ENCODE data around the gene TMEM145.
A peak's percentile ranks its signal among the peaks of the same experiment; 100 is the strongest.

The TMEM145 gene

GRCh38 chr19:42287827-42288107, 25.3 kb upstream of the TMEM145 start:
- H3K9me3 Mint-ChIP-seq, result no peaks in the 10 kb centered on the region
- no peaks in the 10 kb centered on the region for H3K27me3 Mint-ChIP-seq
- peaks cover 21% of the 10 kb centered on the region for H3K4me1 Mint-ChIP-seq
- ATAC-seq (replicated peaks; ENCODE audit: extremely low read depth, poor library complexity, severe bottlenecking) (no peak), DNase-seq (ENCODE audit: low spot score in 2 of 2) (no peak)
- H3K36me3 Mint-ChIP-seq (ENCODE audit: insufficient read depth), result peaks cover 14% of the 10 kb centered on the region
- no peak overlapping the region for H3K27ac Mint-ChIP-seq (ENCODE audit: low read depth)
- no peak overlapping the region for H3K4me3 Mint-ChIP-seq

DNA sequence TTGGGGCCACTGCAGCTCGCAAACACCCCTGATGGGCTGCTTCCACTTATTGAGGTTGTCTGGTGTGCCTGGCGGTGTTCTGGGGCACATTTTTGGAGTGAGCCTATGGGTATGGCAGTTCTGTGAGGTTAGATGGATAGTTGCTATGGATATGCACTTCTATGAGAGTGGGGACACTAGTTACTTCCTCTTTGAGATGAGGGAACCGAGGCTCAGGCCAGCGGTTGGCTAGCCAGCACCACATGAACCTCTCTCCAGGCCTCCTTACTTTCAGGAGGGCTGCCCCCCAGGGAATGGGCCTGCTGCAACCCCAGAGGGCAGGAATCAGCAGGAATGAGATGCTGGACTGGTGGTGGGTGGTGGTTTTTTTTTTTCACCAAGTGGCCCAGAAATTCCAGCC, 24.7 kb upstream of the TMEM145 start:
- ATAC-seq (replicated peaks; ENCODE audit: extremely low read depth, poor library complexity, severe bottlenecking) (no peak), DNase-seq (ENCODE audit: low spot score in 2 of 2) (no peak)
- H3K27me3 Mint-ChIP-seq, result no peaks in the 10 kb centered on the region
- no peak overlapping the region for H3K4me3 Mint-ChIP-seq
- peaks cover 25% of the 10 kb centered on the region for H3K4me1 Mint-ChIP-seq
- no peak overlapping the region for H3K27ac Mint-ChIP-seq (ENCODE audit: low read depth)
- H3K9me3 Mint-ChIP-seq, result no peaks in the 10 kb centered on the region
- peaks cover 16% of the 10 kb centered on the region for H3K36me3 Mint-ChIP-seq (ENCODE audit: insufficient read depth)

GRCh38 chr19:42288881-42289555, 24.1 kb upstream of the TMEM145 start:
- Mint-ChIP-seq H3K36me3 (ENCODE audit: insufficient read depth) (peaks cover 19% of the 10 kb centered on the region), H3K27me3 (no peaks in the 10 kb centered on the region), H3K4me3 (no peak overlapping the region), H3K9me3 (no peaks in the 10 kb centered on the region), H3K4me1 (peaks cover 26% of the 10 kb centered on the region), H3K27ac (ENCODE audit: low read depth) (no peak overlapping the region)
- no peak for DNase-seq (ENCODE audit: low spot score in 2 of 2)
- no peak for ATAC-seq (replicated peaks; ENCODE audit: extremely low read depth, poor library complexity, severe bottlenecking)

DNA sequence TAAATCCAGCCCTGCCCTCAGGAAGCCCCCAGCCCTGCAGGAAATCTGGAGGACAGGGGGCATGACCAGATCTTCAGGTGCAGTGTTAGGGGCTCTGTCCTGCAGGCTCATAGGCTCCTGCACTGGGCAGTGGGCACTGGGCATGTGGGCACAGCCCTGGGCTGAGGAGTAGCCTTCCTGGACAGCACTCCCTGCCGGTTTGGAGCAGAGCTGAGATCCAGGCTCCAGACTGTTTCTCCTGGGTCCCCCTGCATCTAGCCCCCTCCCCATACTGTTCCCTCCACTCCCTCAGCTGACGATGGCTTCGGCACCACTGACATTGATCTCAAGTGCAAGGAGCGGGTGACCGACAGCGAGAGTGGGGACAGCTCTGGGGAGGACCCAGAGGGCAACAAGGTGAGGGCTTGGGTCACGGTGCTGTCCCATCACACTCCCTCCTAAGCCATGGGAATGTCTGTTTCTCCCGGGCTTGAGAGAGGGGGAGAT, 23.5 kb upstream of the TMEM145 start:
- DNase-seq (ENCODE audit: low spot score in 2 of 2) (no peak), ATAC-seq (replicated peaks; ENCODE audit: extremely low read depth, poor library complexity, severe bottlenecking) (no peak)
- H3K4me1 Mint-ChIP-seq, result peaks cover 25% of the 10 kb centered on the region
- no peak overlapping the region for H3K4me3 Mint-ChIP-seq
- H3K36me3 Mint-ChIP-seq (ENCODE audit: insufficient read depth), result peaks cover 20% of the 10 kb centered on the region
- no peaks in the 10 kb centered on the region for H3K27me3 Mint-ChIP-seq
- H3K27ac Mint-ChIP-seq (ENCODE audit: low read depth), result no peak overlapping the region
- no peaks in the 10 kb centered on the region for H3K9me3 Mint-ChIP-seq

DNA sequence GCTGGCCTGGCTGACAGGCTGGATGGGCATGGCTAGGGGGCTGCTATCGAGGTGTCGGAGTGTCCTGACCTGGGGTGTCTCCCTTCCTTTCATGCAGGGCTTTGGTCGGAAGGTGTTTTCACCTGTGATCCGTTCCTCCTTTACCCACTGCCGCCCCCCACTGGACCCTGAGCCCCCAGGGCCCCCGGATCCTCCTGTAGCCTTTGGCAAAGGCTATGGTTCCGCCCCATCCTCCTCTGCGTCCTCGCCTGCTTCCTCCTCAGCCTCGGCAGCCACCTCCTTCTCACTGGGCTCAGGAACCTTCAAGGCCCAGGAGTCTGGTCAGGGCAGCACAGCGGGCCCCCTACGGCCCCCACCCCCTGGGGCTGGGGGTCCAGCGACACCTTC, 23.0 kb upstream of the TMEM145 start:
- H3K4me1 Mint-ChIP-seq, result peaks cover 20% of the 10 kb centered on the region
- no peak for DNase-seq (ENCODE audit: low spot score in 2 of 2)
- H3K27me3 Mint-ChIP-seq, result no peaks in the 10 kb centered on the region
- no peak for ATAC-seq (replicated peaks; ENCODE audit: extremely low read depth, poor library complexity, severe bottlenecking)
- peaks cover 17% of the 10 kb centered on the region for H3K36me3 Mint-ChIP-seq (ENCODE audit: insufficient read depth)
- no peak overlapping the region for H3K4me3 Mint-ChIP-seq
- H3K27ac Mint-ChIP-seq (ENCODE audit: low read depth), result no peak overlapping the region
- no peaks in the 10 kb centered on the region for H3K9me3 Mint-ChIP-seq

- peaks cover 17% of the 10 kb centered on the region for H3K36me3 Mint-ChIP-seq (ENCODE audit: insufficient read depth)
- H3K9me3 Mint-ChIP-seq, result no peaks in the 10 kb centered on the region
- H3K4me1 Mint-ChIP-seq, result peaks cover 17% of the 10 kb centered on the region
- H3K27ac Mint-ChIP-seq (ENCODE audit: low read depth), result peak overlapping the region; percentile 35
- H3K27me3 Mint-ChIP-seq, result no peaks in the 10 kb centered on the region
- ATAC-seq (replicated peaks; ENCODE audit: extremely low read depth, poor library complexity, severe bottlenecking) (peak; percentile 73), DNase-seq (ENCODE audit: low spot score in 2 of 2) (peak; percentile 45 to 58)
- no peak overlapping the region for H3K4me3 Mint-ChIP-seq
Measured at GRCh38 chr19:42290523-42291434, 22.3 kb upstream of the TMEM145 start.

GRCh38 chr19:42291435-42291810, 21.7 kb upstream of the TMEM145 start:
- Mint-ChIP-seq H3K27me3 (no peaks in the 10 kb centered on the region), H3K27ac (ENCODE audit: low read depth) (peak overlapping the region; percentile 35), H3K36me3 (ENCODE audit: insufficient read depth) (peaks cover 16% of the 10 kb centered on the region), H3K4me3 (no peak overlapping the region), H3K4me1 (peaks cover 12% of the 10 kb centered on the region), H3K9me3 (no peaks in the 10 kb centered on the region)
- DNase-seq (ENCODE audit: low spot score in 2 of 2) (no peak), ATAC-seq (replicated peaks; ENCODE audit: extremely low read depth, poor library complexity, severe bottlenecking) (no peak)

- H3K36me3 Mint-ChIP-seq (ENCODE audit: insufficient read depth), result peaks cover 16% of the 10 kb centered on the region
- no peaks in the 10 kb centered on the region for H3K27me3 Mint-ChIP-seq
- no peaks in the 10 kb centered on the region for H3K9me3 Mint-ChIP-seq
- no peak overlapping the region for H3K4me3 Mint-ChIP-seq
- H3K27ac Mint-ChIP-seq (ENCODE audit: low read depth), result peak overlapping the region; percentile 35
- ATAC-seq (replicated peaks; ENCODE audit: extremely low read depth, poor library complexity, severe bottlenecking), result no peak
- peaks cover 12% of the 10 kb centered on the region for H3K4me1 Mint-ChIP-seq
- DNase-seq (ENCODE audit: low spot score in 2 of 2), result no peak
Measured at GRCh38 chr19:42292042-42292960, 20.8 kb upstream of the TMEM145 start.

- Mint-ChIP-seq H3K27me3 (no peaks in the 10 kb centered on the region), H3K27ac (ENCODE audit: low read depth) (peak overlapping the region; percentile 56)
- no peak for ATAC-seq (replicated peaks; ENCODE audit: extremely low read depth, poor library complexity, severe bottlenecking)
Measured at GRCh38 chr19:42292963-42293362, 20.1 kb upstream of the TMEM145 start.

DNA sequence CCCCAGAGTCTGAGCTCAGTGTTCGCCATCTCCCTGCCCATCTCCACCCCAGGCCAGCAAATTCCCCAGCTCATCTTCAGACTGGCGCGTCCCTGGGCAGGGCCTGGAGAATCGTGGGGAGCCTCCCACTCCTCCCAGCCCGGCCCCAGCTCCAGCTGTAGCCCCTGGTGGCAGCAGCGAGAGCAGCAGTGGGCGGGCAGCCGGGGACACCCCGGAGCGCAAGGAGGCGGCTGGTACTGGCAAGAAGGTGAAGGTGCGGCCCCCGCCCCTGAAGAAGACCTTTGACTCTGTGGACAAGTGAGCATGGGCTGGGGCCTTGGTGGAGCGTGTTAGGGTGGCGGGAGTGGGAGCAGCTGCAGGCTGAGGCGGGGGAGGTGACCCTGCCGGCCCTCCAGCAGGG, 19.6 kb upstream of the TMEM145 start:
- Mint-ChIP-seq H3K4me3 (no peak overlapping the region), H3K9me3 (no peaks in the 10 kb centered on the region), H3K36me3 (ENCODE audit: insufficient read depth) (peaks cover 19% of the 10 kb centered on the region), H3K27me3 (no peaks in the 10 kb centered on the region), H3K27ac (ENCODE audit: low read depth) (peak overlapping the region; percentile 56), H3K4me1 (peaks cover 12% of the 10 kb centered on the region)
- ATAC-seq (replicated peaks; ENCODE audit: extremely low read depth, poor library complexity, severe bottlenecking), result no peak
- DNase-seq (ENCODE audit: low spot score in 2 of 2), result no peak

More at GRCh38 chr19:42292963-42293362, 20.1 kb upstream of the TMEM145 start:
- DNase-seq (ENCODE audit: low spot score in 2 of 2), result no peak
- no peaks in the 10 kb centered on the region for H3K9me3 Mint-ChIP-seq
- H3K4me3 Mint-ChIP-seq, result no peak overlapping the region
- peaks cover 12% of the 10 kb centered on the region for H3K4me1 Mint-ChIP-seq
- peaks cover 17% of the 10 kb centered on the region for H3K36me3 Mint-ChIP-seq (ENCODE audit: insufficient read depth)

DNA sequence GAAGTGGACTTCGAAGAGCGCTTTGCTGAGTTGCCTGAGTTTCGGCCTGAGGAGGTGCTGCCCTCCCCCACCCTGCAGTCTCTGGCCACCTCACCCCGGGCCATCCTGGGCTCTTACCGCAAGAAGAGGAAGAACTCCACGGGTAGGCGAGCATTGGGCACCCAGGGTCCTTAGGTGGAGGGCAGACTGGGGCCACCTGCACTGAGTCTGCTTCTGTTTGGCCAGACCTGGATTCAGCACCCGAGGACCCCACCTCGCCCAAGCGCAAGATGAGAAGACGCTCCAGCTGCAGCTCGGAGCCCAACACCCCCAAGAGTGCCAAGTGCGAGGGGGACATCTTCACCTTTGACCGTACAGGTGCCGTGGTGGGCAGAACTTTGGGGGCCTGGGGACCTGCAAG, 19.2 kb upstream of the TMEM145 start:
- ATAC-seq (replicated peaks; ENCODE audit: extremely low read depth, poor library complexity, severe bottlenecking) (no peak), DNase-seq (ENCODE audit: low spot score in 2 of 2) (no peak)
- Mint-ChIP-seq H3K4me1 (peaks cover 12% of the 10 kb centered on the region), H3K27me3 (no peaks in the 10 kb centered on the region), H3K27ac (ENCODE audit: low read depth) (peak overlapping the region; percentile 53), H3K4me3 (no peak overlapping the region), H3K9me3 (no peaks in the 10 kb centered on the region), H3K36me3 (ENCODE audit: insufficient read depth) (peaks cover 19% of the 10 kb centered on the region)

- H3K9me3 Mint-ChIP-seq, result no peaks in the 10 kb centered on the region
- H3K27ac Mint-ChIP-seq (ENCODE audit: low read depth), result peak overlapping the region; percentile 53
- no peak for DNase-seq (ENCODE audit: low spot score in 2 of 2)
- no peaks in the 10 kb centered on the region for H3K27me3 Mint-ChIP-seq
- H3K4me3 Mint-ChIP-seq, result no peak overlapping the region
- no peak for ATAC-seq (replicated peaks; ENCODE audit: extremely low read depth, poor library complexity, severe bottlenecking)
- H3K36me3 Mint-ChIP-seq (ENCODE audit: insufficient read depth), result peaks cover 19% of the 10 kb centered on the region
- H3K4me1 Mint-ChIP-seq, result peaks cover 12% of the 10 kb centered on the region
Measured at GRCh38 chr19:42294471-42295137, 18.5 kb upstream of the TMEM145 start.
